ENCODE data around the gene PADI1. TPM values are rescaled to one million over a fixed set of nuclear protein-coding genes. Genes with fewer than 3 reads are reported as not detected.

PADI1 gene
- total RNA-seq, 1 donor from 2014 or later, result not detected

- DNase-seq (ENCODE audit: low spot score), result no peak
- ATAC-seq, result no peak
Measured at GRCh38 chr1:17181781-17182464, 23.0 kb upstream of the PADI1 start.

GRCh38 chr1:17183388-17184160, 21.4 kb upstream of the PADI1 start:
- DNase-seq (ENCODE audit: low spot score) (peak; percentile 40), ATAC-seq (no peak)

- peak; percentile 32 for DNase-seq (ENCODE audit: low spot score)
- ATAC-seq, result no peak
Measured at GRCh38 chr1:17184161-17184665, 20.7 kb upstream of the PADI1 start.

- peak; percentile 33 for DNase-seq (ENCODE audit: low spot score)
- ATAC-seq, result no peak
Measured at GRCh38 chr1:17184822-17185484, 20.0 kb upstream of the PADI1 start.

- no peak for ATAC-seq
Measured at GRCh38 chr1:17185485-17185860, 19.5 kb upstream of the PADI1 start.

GRCh38 chr1:17186216-17186909, 18.6 kb upstream of the PADI1 start:
- ATAC-seq, result no peak
- DNase-seq (ENCODE audit: low spot score), result peak; percentile 33

More at GRCh38 chr1:17185485-17185860, 19.5 kb upstream of the PADI1 start:
- DNase-seq (ENCODE audit: low spot score), result peak; percentile 29

GRCh38 chr1:17187051-17187450, 17.9 kb upstream of the PADI1 start:
- no peak for ATAC-seq
- DNase-seq (ENCODE audit: low spot score), result no peak

GRCh38 chr1:17188217-17188616, 16.7 kb upstream of the PADI1 start:
- ATAC-seq, result no peak
- no peak for DNase-seq (ENCODE audit: low spot score)

- no peak for DNase-seq (ENCODE audit: low spot score)
- ATAC-seq, result no peak
Measured at GRCh38 chr1:17188889-17189631, 15.9 kb upstream of the PADI1 start.

GRCh38 chr1:17189632-17189990, 15.3 kb upstream of the PADI1 start:
- ATAC-seq (no peak), DNase-seq (ENCODE audit: low spot score) (no peak)

GRCh38 chr1:17190010-17190995, 14.6 kb upstream of the PADI1 start:
- DNase-seq (ENCODE audit: low spot score), result peak; percentile 27
- ATAC-seq, result no peak

- ATAC-seq (no peak), DNase-seq (ENCODE audit: low spot score) (no peak)
Measured at GRCh38 chr1:17191990-17192242, 13.0 kb upstream of the PADI1 start.

- no peak for ATAC-seq
- DNase-seq (ENCODE audit: low spot score), result no peak
Measured at GRCh38 chr1:17192394-17193221, 12.3 kb upstream of the PADI1 start.

GRCh38 chr1:17193222-17194132, 11.5 kb upstream of the PADI1 start:
- no peak for ATAC-seq
- DNase-seq (ENCODE audit: low spot score), result peak; percentile 33

- ATAC-seq (no peak), DNase-seq (ENCODE audit: low spot score) (peak; percentile 23)
Measured at GRCh38 chr1:17194133-17194475, 10.8 kb upstream of the PADI1 start.

- DNase-seq (ENCODE audit: low spot score), result peak; percentile 22
- ATAC-seq, result no peak
Measured at GRCh38 chr1:17194615-17195528, 10.1 kb upstream of the PADI1 start.

GRCh38 chr1:17195731-17196130, 9.2 kb upstream of the PADI1 start:
- peak; percentile 37 for DNase-seq (ENCODE audit: low spot score)
- ATAC-seq, result no peak
